Central memory CD8-positive, alpha-beta T cell (primary cell): Measurements from ENCODE around the gene EFL1.

Experiments used
- ATAC-seq: fragments of 150-1000 bp; cut with Tn5 transposase; replicated peaks from 2 replicates; pipeline ENCODE4 v1.10.0; 2022; ENCODE audit warnings: mild to moderate bottlenecking, moderate FRiP score, moderate number of reproducible peaks; ENCODE audit not compliant: poor library complexity, severe bottlenecking; ENCODE audit errors: extremely low read depth
- DNase-seq, 2 donors: peaks; one replicate each; pipeline ENCODE4 v3.0.0; 2021; ENCODE audit warnings: low spot score in 2 of 2
- H3K27ac Mint-ChIP-seq: one replicate; pipeline ENCODE4 v1.8.0; 2022; ENCODE audit warnings: low read depth, mild to moderate bottlenecking, moderate library complexity, mixed read lengths
- H3K27me3 Mint-ChIP-seq: one replicate; pipeline ENCODE4 v1.8.0; 2022; ENCODE audit warnings: mixed read lengths
- H3K36me3 Mint-ChIP-seq: one replicate; pipeline ENCODE4 v1.8.0; 2022; ENCODE audit warnings: mild to moderate bottlenecking, moderate library complexity, mixed read lengths; ENCODE audit not compliant: insufficient read depth
- H3K4me1 Mint-ChIP-seq: one replicate; pipeline ENCODE4 v1.8.0; 2022; ENCODE audit warnings: mixed read lengths
- H3K4me3 Mint-ChIP-seq: one replicate; pipeline ENCODE4 v1.8.0; 2022; ENCODE audit warnings: mild to moderate bottlenecking, moderate library complexity, mixed read lengths
- H3K9me3 Mint-ChIP-seq: one replicate; pipeline ENCODE4 v1.8.0; 2022; ENCODE audit warnings: mixed read lengths

The EFL1 gene

GRCh38 chr15:82122746-82123400, 139.7 kb downstream of the EFL1 start:
- Mint-ChIP-seq H3K36me3 (peaks cover 8% of the 10 kb centered on the region), H3K27ac (no peak overlapping the region), H3K4me3 (no peak overlapping the region), H3K9me3 (no peaks in the 10 kb centered on the region), H3K4me1 (no peaks in the 10 kb centered on the region), H3K27me3 (no peaks in the 10 kb centered on the region)
- DNase-seq (no peak), ATAC-seq (no peak)

- no peak overlapping the region for H3K4me3 Mint-ChIP-seq
- ATAC-seq, result no peak
- H3K27ac Mint-ChIP-seq, result peak overlapping the region; percentile 20
- H3K36me3 Mint-ChIP-seq, result peaks cover 4% of the 10 kb centered on the region
- H3K9me3 Mint-ChIP-seq, result no peaks in the 10 kb centered on the region
- H3K4me1 Mint-ChIP-seq, result no peaks in the 10 kb centered on the region
- no peak for DNase-seq
- no peaks in the 10 kb centered on the region for H3K27me3 Mint-ChIP-seq
These were observed 144.5 kb downstream of the EFL1 start for GRCh38 chr15:82118040-82118439.

GRCh38 chr15:82117296-82117695, 145.2 kb downstream of the EFL1 start:
- H3K4me1 Mint-ChIP-seq, result no peaks in the 10 kb centered on the region
- H3K36me3 Mint-ChIP-seq, result peaks cover 3% of the 10 kb centered on the region
- no peaks in the 10 kb centered on the region for H3K27me3 Mint-ChIP-seq

GRCh38 chr15:82114660-82115059, 147.9 kb downstream of the EFL1 start:
- H3K27ac Mint-ChIP-seq, result no peak overlapping the region
- no peak overlapping the region for H3K4me3 Mint-ChIP-seq
- no peaks in the 10 kb centered on the region for H3K4me1 Mint-ChIP-seq
- no peak for DNase-seq
- no peak for ATAC-seq
- no peaks in the 10 kb centered on the region for H3K27me3 Mint-ChIP-seq
- no peaks in the 10 kb centered on the region for H3K36me3 Mint-ChIP-seq
- H3K9me3 Mint-ChIP-seq, result no peaks in the 10 kb centered on the region

More at GRCh38 chr15:82117296-82117695, 145.2 kb downstream of the EFL1 start:
- DNase-seq (no peak), ATAC-seq (no peak)
- Mint-ChIP-seq H3K9me3 (no peaks in the 10 kb centered on the region), H3K4me3 (no peak overlapping the region), H3K27ac (peak overlapping the region; percentile 20)

- Mint-ChIP-seq H3K4me1 (no peaks in the 10 kb centered on the region), H3K27ac (no peak overlapping the region), H3K36me3 (no peaks in the 10 kb centered on the region), H3K4me3 (no peak overlapping the region), H3K27me3 (no peaks in the 10 kb centered on the region), H3K9me3 (no peaks in the 10 kb centered on the region)
- no peak for ATAC-seq
- no peak for DNase-seq
These were observed 149.3 kb downstream of the EFL1 start for GRCh38 chr15:82113106-82113715.

- ATAC-seq (no peak), DNase-seq (no peak)
- H3K9me3 Mint-ChIP-seq, result no peaks in the 10 kb centered on the region
- no peak overlapping the region for H3K27ac Mint-ChIP-seq
- no peak overlapping the region for H3K4me3 Mint-ChIP-seq
- H3K36me3 Mint-ChIP-seq, result no peaks in the 10 kb centered on the region
- no peaks in the 10 kb centered on the region for H3K27me3 Mint-ChIP-seq
- no peaks in the 10 kb centered on the region for H3K4me1 Mint-ChIP-seq
These were observed 150.6 kb downstream of the EFL1 start for GRCh38 chr15:82111918-82112317.

- no peak for ATAC-seq
- no peaks in the 10 kb centered on the region for H3K36me3 Mint-ChIP-seq
- H3K4me3 Mint-ChIP-seq, result no peak overlapping the region
- no peaks in the 10 kb centered on the region for H3K9me3 Mint-ChIP-seq
- H3K27ac Mint-ChIP-seq, result no peak overlapping the region
- H3K4me1 Mint-ChIP-seq, result no peaks in the 10 kb centered on the region
- no peak for DNase-seq
- H3K27me3 Mint-ChIP-seq, result peaks cover 5% of the 10 kb centered on the region
These were observed 152.4 kb downstream of the EFL1 start for GRCh38 chr15:82110144-82110543.

GRCh38 chr15:82108489-82109078, 153.9 kb downstream of the EFL1 start:
- no peaks in the 10 kb centered on the region for H3K36me3 Mint-ChIP-seq
- ATAC-seq (no peak), DNase-seq (peak; percentile 40 to 58)
- H3K4me3 Mint-ChIP-seq, result no peak overlapping the region
- no peaks in the 10 kb centered on the region for H3K4me1 Mint-ChIP-seq
- peaks cover 16% of the 10 kb centered on the region for H3K27me3 Mint-ChIP-seq
- H3K9me3 Mint-ChIP-seq, result no peaks in the 10 kb centered on the region
- no peak overlapping the region for H3K27ac Mint-ChIP-seq

GRCh38 chr15:82106679-82107078, 155.9 kb downstream of the EFL1 start:
- no peak for ATAC-seq
- Mint-ChIP-seq H3K9me3 (no peaks in the 10 kb centered on the region), H3K27me3 (peaks cover 31% of the 10 kb centered on the region), H3K4me3 (no peak overlapping the region), H3K36me3 (no peaks in the 10 kb centered on the region), H3K27ac (no peak overlapping the region), H3K4me1 (no peaks in the 10 kb centered on the region)
- no peak for DNase-seq

GRCh38 chr15:82105451-82106215, 156.9 kb downstream of the EFL1 start:
- no peaks in the 10 kb centered on the region for H3K4me1 Mint-ChIP-seq
- H3K4me3 Mint-ChIP-seq, result no peak overlapping the region
- DNase-seq, result no peak
- no peaks in the 10 kb centered on the region for H3K9me3 Mint-ChIP-seq
- no peaks in the 10 kb centered on the region for H3K36me3 Mint-ChIP-seq
- ATAC-seq, result no peak
- no peak overlapping the region for H3K27ac Mint-ChIP-seq
- peaks cover 41% of the 10 kb centered on the region for H3K27me3 Mint-ChIP-seq

GRCh38 chr15:82103468-82103867, 159.1 kb downstream of the EFL1 start:
- DNase-seq, result no peak
- ATAC-seq, result no peak
- Mint-ChIP-seq H3K4me3 (no peak overlapping the region), H3K27ac (no peak overlapping the region), H3K9me3 (no peaks in the 10 kb centered on the region), H3K27me3 (peaks cover 63% of the 10 kb centered on the region), H3K4me1 (no peaks in the 10 kb centered on the region), H3K36me3 (no peaks in the 10 kb centered on the region)

- no peaks in the 10 kb centered on the region for H3K9me3 Mint-ChIP-seq
- H3K4me3 Mint-ChIP-seq, result no peak overlapping the region
- no peaks in the 10 kb centered on the region for H3K4me1 Mint-ChIP-seq
These were observed 162.2 kb downstream of the EFL1 start for GRCh38 chr15:82100111-82100929.

More at GRCh38 chr15:82100111-82100929, 162.2 kb downstream of the EFL1 start:
- no peaks in the 10 kb centered on the region for H3K36me3 Mint-ChIP-seq
- no peak for ATAC-seq
- no peak for DNase-seq
- peaks cover 64% of the 10 kb centered on the region for H3K27me3 Mint-ChIP-seq
- no peak overlapping the region for H3K27ac Mint-ChIP-seq
